ENCODE results near the gene PIK3C3. TPM values are rescaled to one million over a fixed set of nuclear protein-coding genes. Genes with fewer than 3 reads are reported as not detected.

Gene PIK3C3
- polyA plus RNA-seq, 1 donor from 2014 or later = 42.9 TPM

DNA sequence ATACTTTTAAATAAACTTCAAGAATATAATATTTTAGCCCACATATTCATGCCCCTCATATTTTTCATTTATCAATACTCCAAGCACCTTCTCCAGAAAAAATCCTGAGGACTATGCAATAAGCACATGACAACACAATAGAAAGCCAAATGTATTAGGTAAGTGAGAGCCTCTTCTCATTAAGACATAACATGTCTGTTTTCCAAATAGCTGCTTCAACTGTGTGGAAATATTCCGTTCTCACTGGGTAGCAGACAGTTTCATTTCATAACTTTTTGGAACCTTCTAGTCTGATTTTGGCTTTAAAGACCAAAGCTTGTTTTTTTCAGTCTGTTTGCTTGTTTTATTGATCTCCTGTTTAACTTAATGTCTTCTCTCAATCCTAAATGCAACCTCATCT is 137.8 kb downstream of the PIK3C3 start:
- no peak overlapping the region for H3K4me2 ChIP-seq (ENCODE audit: low read length)
- H3K36me3 ChIP-seq (ENCODE audit: insufficient read depth, low read length) = no peaks in the 10 kb centered on the region
- H3K9me2 ChIP-seq (ENCODE audit: insufficient read depth, low read length) = no peaks in the 10 kb centered on the region
- H3K4me3 ChIP-seq (ENCODE audit: low read length) = no peak overlapping the region
- H3K9me3 ChIP-seq (ENCODE audit: low read length) = no peaks in the 10 kb centered on the region
- H4K20me1 ChIP-seq (ENCODE audit: insufficient read depth) = no peaks in the 10 kb centered on the region
- no peak overlapping the region for H2AFZ ChIP-seq (ENCODE audit: low read depth, low read length)
- H3K79me2 ChIP-seq (replicated peaks; ENCODE audit: insufficient read depth, low read length) = no peaks in the 10 kb centered on the region
- no peaks in the 10 kb centered on the region for H3K27me3 ChIP-seq (ENCODE audit: insufficient read depth, low read depth, low read length)
- no peak overlapping the region for H3K27ac ChIP-seq (ENCODE audit: low read length)
- TF ChIP-seq MXI1 (conservative IDR thresholded peaks at IDR 0.05; ENCODE audit: poor library complexity, severe bottlenecking) = no peak
- TF ChIP-seq POLR2AphosphoS5 (IDR thresholded peaks at IDR 0.05) = no peak
- H3K9ac ChIP-seq (ENCODE audit: low read length) = no peak overlapping the region
- no peaks in the 10 kb centered on the region for H3F3A ChIP-seq (ENCODE audit: insufficient read depth, low read length, poor library complexity, severe bottlenecking)

DNA sequence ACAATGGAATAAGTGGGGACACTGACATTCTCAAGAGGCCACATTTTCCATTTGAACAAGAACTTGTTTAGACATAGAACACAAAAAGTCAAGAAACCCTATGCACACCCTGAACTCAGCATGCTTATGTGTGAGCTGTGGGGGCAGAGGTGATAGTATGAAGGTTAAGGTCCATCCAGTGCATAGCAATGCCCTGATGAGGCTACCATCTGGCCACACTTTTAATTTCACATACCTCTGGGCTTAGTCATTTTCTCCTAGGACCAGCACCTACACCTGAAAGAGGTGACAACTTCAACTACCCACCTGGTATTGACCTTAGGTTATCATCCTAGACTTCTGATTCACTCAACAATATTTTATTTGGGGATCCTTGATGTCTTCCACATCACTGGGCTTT is 139.8 kb downstream of the PIK3C3 start:
- Histone ChIP-seq H4K20me1 (ENCODE audit: insufficient read depth) (no peaks in the 10 kb centered on the region), H3K9me3 (ENCODE audit: low read length) (no peaks in the 10 kb centered on the region), H3K4me2 (ENCODE audit: low read length) (no peak overlapping the region), H3K4me3 (ENCODE audit: low read length) (no peak overlapping the region), H3F3A (ENCODE audit: insufficient read depth, low read length, poor library complexity, severe bottlenecking) (no peaks in the 10 kb centered on the region), H3K9me2 (ENCODE audit: insufficient read depth, low read length) (no peaks in the 10 kb centered on the region), H3K36me3 (ENCODE audit: insufficient read depth, low read length) (no peaks in the 10 kb centered on the region), H3K79me2 (replicated peaks; ENCODE audit: insufficient read depth, low read length) (no peaks in the 10 kb centered on the region), H3K27me3 (ENCODE audit: insufficient read depth, low read depth, low read length) (no peaks in the 10 kb centered on the region), H3K27ac (ENCODE audit: low read length) (no peak overlapping the region), H2AFZ (ENCODE audit: low read depth, low read length) (no peak overlapping the region), H3K9ac (ENCODE audit: low read length) (no peak overlapping the region)
- TF ChIP-seq EP300 (conservative IDR thresholded peaks at IDR 0.05; ENCODE audit: poor library complexity, severe bottlenecking) (no peak), EZH2 (IDR thresholded peaks at IDR 0.05; ENCODE audit: borderline replicate concordance, insufficient read depth, low read length, poor library complexity, severe bottlenecking) (no peak), POLR2AphosphoS5 (IDR thresholded peaks at IDR 0.05) (no peak), SMC3 (conservative IDR thresholded peaks at IDR 0.05; ENCODE audit: poor library complexity) (no peak), MXI1 (conservative IDR thresholded peaks at IDR 0.05; ENCODE audit: poor library complexity, severe bottlenecking) (no peak), RAD21 (conservative IDR thresholded peaks at IDR 0.05) (no peak), TAF1 (IDR thresholded peaks at IDR 0.05; ENCODE audit: low read depth) (no peak)
- TF ChIP-seq, protein P1, sequence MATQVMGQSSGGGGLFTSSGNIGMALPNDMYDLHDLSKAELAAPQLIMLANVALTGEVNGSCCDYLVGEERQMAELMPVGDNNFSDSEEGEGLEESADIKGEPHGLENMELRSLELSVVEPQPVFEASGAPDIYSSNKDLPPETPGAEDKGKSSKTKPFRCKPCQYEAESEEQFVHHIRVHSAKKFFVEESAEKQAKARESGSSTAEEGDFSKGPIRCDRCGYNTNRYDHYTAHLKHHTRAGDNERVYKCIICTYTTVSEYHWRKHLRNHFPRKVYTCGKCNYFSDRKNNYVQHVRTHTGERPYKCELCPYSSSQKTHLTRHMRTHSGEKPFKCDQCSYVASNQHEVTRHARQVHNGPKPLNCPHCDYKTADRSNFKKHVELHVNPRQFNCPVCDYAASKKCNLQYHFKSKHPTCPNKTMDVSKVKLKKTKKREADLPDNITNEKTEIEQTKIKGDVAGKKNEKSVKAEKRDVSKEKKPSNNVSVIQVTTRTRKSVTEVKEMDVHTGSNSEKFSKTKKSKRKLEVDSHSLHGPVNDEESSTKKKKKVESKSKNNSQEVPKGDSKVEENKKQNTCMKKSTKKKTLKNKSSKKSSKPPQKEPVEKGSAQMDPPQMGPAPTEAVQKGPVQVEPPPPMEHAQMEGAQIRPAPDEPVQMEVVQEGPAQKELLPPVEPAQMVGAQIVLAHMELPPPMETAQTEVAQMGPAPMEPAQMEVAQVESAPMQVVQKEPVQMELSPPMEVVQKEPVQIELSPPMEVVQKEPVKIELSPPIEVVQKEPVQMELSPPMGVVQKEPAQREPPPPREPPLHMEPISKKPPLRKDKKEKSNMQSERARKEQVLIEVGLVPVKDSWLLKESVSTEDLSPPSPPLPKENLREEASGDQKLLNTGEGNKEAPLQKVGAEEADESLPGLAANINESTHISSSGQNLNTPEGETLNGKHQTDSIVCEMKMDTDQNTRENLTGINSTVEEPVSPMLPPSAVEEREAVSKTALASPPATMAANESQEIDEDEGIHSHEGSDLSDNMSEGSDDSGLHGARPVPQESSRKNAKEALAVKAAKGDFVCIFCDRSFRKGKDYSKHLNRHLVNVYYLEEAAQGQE (IDR thresholded peaks at IDR 0.05; ENCODE audit: borderline replicate concordance) = no peak
- TF ChIP-seq, protein P2, sequence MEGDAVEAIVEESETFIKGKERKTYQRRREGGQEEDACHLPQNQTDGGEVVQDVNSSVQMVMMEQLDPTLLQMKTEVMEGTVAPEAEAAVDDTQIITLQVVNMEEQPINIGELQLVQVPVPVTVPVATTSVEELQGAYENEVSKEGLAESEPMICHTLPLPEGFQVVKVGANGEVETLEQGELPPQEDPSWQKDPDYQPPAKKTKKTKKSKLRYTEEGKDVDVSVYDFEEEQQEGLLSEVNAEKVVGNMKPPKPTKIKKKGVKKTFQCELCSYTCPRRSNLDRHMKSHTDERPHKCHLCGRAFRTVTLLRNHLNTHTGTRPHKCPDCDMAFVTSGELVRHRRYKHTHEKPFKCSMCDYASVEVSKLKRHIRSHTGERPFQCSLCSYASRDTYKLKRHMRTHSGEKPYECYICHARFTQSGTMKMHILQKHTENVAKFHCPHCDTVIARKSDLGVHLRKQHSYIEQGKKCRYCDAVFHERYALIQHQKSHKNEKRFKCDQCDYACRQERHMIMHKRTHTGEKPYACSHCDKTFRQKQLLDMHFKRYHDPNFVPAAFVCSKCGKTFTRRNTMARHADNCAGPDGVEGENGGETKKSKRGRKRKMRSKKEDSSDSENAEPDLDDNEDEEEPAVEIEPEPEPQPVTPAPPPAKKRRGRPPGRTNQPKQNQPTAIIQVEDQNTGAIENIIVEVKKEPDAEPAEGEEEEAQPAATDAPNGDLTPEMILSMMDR (IDR thresholded peaks at IDR 0.05; ENCODE audit: poor library complexity, severe bottlenecking) = no peak

Measured in neural cell (in vitro differentiated cells).